Measurements from ENCODE around the gene FOXP1.
A peak's percentile ranks its signal among the peaks of the same experiment; 100 is the strongest.

Gene FOXP1

GRCh38 chr3:71066356-71066755, 517.2 kb downstream of the FOXP1 start:
- peak; percentile 21 for DNase-seq (ENCODE audit: low spot score)
- no peak for FAIRE-seq

GRCh38 chr3:71065764-71066013, 517.8 kb downstream of the FOXP1 start:
- FAIRE-seq (no peak), DNase-seq (ENCODE audit: low spot score) (no peak)

DNA sequence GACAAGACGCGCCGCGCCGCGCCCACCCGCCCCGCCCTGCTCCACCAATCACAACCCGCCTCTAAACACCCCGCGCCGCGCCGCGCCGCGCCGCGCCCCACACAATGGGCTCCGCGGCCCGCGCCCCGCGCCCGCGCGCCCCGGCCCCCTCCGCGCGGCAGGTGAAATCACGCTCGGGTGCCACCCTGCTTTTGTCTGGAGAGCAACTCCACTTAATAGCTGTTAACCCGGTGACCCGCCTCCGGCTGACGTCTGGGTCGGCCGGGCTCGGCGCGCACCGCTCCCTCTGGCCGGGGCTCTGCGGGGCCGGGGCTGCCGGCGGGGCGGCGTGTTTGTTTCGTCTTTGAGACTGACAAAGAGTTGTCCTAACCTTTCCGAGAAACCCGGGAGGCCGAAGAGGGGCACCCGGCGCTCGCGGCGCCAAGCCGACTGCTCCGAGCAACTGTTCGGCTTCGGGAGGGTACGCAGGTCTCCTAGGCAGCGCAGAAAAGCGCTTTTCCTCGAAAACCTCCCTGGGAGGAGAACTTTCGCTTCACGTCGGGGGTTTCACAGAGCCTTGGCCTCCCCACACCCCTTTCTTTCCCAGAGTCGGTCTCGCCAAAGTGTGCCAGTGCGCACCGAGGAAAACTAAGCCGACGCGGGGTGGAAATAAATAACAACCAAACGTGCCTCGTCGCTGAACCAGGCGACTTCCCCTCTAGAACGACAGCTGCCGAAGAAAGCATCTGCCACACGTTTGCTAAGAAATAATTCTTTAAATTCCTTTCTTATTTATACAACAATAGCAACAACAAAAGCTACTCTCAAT, 518.4 kb downstream of the FOXP1 start:
- FAIRE-seq (no peak), DNase-seq (ENCODE audit: low spot score) (peak; percentile 21)

DNA sequence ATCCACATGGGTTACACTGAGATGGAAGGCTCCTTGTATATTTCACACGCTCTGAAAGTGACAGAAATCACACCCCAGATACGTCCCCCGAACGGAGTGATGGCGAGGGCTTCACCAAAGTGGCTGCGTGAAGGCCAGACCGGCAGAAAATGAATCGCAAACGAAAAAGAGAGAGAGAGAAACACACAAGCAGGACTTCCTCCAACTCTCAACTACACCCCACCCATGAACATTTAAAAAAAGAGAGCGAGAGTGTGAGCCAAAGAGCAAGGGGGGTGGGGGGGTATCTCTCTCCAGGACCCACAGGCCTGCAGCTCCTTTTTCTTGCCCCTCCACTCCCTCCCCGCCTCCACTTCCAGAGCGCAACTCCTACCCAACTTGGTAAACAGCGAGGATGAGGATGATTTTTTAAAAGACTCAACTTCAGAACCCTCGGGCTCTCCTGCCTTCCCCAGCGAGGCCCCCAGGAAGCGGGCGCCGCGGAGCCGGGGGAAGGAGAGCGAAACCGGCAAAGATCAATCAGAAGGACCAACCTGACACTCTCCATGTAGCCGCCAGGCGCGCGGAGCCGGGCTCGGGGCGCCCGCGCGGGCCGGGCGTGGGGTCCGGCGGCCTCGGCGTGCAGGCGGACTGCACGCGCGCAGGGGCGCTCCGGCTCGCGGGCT, 519.1 kb downstream of the FOXP1 start:
- peak; percentile 19 for DNase-seq (ENCODE audit: low spot score)
- no peak for FAIRE-seq

- no peak for FAIRE-seq
These were observed 519.7 kb downstream of the FOXP1 start for GRCh38 chr3:71063773-71064290.

GRCh38 chr3:71062952-71063772, 520.4 kb downstream of the FOXP1 start:
- FAIRE-seq (peak; percentile 69), DNase-seq (ENCODE audit: low spot score) (peak; percentile 17)

More at GRCh38 chr3:71063773-71064290, 519.7 kb downstream of the FOXP1 start:
- peak; percentile 8 for DNase-seq (ENCODE audit: low spot score)

- DNase-seq (ENCODE audit: low spot score) (no peak), FAIRE-seq (no peak)
These were observed 521.2 kb downstream of the FOXP1 start for GRCh38 chr3:71062037-71062932.

DNA sequence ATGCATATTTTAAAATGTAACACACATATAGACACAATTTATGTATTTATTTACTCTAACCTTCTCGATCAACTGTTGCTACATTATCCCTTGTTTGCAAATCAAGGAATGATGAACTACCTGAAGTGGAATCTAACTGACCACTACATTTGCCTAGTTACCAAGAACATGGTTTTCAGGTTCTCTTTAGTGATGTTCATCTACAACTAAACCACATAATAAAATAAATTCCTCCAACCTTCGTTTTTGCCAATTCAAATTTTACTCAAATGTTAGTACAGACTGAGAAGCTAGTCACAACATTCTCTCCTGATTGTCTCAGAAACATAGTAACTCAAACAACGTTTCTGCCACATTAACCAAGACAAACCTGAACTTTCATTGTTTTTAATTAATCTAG, 521.9 kb downstream of the FOXP1 start:
- DNase-seq (ENCODE audit: low spot score) (no peak), FAIRE-seq (no peak)

- FAIRE-seq (no peak), DNase-seq (ENCODE audit: low spot score) (no peak)
These were observed 522.5 kb downstream of the FOXP1 start for GRCh38 chr3:71061037-71061436.

DNA sequence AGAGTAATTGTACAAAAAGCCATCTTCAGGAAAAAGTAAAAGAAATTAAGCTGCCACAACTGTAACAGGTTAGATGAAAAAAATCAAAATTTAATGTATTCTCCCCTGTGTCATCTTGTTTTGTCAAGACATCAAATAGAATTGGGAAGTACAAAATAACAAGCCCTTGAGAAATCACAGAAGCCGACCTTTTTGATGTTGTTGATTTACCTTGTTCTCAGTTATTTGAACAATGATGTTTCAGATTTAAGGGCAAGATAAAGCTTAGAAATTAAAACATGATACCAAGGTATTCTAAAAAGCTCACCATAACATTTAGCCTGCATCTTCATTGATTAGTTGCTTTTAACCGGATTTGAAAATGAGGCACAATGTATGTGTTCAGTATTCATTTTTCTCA, 523.0 kb downstream of the FOXP1 start:
- FAIRE-seq, result no peak
- no peak for DNase-seq (ENCODE audit: low spot score)

- FAIRE-seq, result no peak
- DNase-seq (ENCODE audit: low spot score), result no peak
These were observed 526.0 kb downstream of the FOXP1 start for GRCh38 chr3:71057526-71057894.

GRCh38 chr3:71056327-71056726, 527.2 kb downstream of the FOXP1 start:
- FAIRE-seq (no peak), DNase-seq (ENCODE audit: low spot score) (no peak)

DNA sequence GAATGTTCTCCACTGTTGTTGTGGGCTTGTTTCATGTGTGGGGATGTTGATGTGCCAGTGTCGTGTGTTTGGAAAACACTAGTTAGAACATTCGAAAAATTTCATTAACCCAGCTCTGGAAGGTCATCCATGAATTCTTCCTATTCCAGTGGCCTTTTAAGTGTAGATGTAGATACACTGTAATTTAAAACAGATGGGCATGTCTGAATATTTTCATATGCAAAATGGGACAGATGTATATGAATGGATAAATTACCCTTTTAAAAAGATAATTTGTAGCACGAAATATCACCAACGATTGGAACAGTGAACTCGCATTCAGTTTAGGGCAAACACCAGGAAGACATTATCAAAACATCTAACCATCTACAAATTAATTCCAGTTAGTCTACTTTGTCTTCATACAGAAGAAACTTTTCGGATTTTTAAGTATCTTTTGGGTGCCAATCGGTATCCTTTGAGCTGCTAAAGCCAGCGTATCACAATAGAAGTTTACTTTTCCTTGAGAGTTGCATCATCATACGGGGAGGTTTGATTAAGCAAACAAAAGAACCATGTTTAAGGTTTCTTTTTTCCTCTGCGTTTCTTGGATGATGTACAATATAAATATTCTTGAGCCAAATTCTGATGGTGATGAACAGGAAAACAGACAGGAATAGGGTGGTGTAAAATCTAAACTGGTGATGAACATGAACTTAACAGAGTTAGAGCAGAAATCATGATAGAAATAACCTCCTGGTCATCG, 528.1 kb downstream of the FOXP1 start:
- FAIRE-seq, result no peak
- DNase-seq (ENCODE audit: low spot score), result no peak

GRCh38 chr3:71054312-71054711, 529.2 kb downstream of the FOXP1 start:
- DNase-seq (ENCODE audit: low spot score), result no peak

DNA sequence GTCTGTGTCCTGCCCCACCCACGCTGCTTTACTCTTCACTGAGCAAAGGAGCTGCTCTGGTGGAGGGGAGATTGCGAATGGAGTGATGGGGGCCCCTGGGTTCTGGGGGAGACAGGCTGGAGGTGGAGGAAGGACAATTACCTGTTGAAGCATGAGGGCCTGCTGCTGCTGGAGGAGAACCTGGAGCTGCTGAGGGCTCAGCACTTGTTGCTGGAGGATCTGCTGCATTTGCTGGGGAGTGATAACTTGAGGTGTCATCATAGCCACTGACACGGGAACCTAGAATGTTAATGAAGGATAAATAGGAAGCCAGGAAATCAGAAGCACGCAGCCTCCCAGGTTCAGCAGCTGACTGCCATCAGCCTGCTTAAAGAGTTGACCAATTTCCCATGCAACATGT, 530.0 kb downstream of the FOXP1 start:
- FAIRE-seq (no peak), DNase-seq (ENCODE audit: low spot score) (no peak)

More at GRCh38 chr3:71054312-71054711, 529.2 kb downstream of the FOXP1 start:
- no peak for FAIRE-seq

GRCh38 chr3:71052716-71053115, 530.8 kb downstream of the FOXP1 start:
- FAIRE-seq (no peak), DNase-seq (ENCODE audit: low spot score) (no peak)

DNA sequence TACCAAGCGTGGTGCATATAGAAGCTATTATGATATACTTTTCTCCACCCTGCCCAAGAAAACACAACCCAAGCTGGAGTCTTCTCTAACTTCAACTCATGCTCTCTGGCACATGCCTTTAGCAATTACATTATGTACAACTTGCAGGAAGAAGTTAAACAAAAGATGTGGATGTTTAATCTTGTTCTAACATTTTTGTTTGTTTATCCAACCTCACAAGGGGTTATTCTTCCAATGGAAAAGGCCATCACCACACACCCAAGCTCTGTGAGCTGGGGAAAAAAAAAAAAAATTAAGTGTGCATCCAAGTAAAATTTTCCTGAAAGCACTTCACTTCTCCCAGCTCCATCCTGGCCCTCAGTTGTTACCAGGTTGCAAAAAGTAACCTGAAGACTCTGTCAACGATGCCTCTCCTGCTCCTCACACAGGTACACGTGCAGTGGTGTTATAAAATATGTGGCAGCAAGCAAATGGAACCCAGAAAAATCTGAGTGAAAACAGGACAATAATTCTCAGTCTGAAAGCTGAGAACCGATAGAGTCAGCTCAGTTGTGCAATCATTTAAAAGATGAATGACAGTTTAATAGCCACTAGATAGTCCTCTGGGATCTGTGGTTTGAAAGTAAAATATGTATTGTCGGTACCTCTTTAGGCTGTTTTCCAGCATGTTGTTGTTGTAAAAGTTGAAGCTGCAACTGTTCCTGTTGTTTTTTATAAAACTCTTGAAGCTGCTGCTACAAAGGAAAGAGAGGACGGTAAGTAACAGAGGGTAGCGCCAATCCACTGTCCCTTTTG, 531.4 kb downstream of the FOXP1 start:
- no peak for FAIRE-seq
- DNase-seq (ENCODE audit: low spot score), result no peak

DNA sequence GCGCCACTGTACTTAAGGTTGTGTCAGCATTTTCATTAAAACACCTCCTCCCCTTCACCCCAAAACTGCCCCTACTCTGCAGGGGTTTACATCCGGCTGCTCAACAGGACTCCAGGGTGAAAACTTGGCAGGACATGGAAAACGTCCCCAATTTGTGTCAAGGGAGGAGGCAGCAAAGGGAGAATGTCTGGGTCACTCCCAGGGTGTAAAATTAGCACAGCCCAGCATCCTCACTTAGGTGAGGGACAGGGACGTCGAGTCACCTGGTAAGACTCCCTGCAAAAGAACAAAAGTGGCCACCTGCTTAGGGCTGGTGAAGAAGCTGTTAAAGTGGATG, 532.3 kb downstream of the FOXP1 start:
- no peak for DNase-seq (ENCODE audit: low spot score)

DNA sequence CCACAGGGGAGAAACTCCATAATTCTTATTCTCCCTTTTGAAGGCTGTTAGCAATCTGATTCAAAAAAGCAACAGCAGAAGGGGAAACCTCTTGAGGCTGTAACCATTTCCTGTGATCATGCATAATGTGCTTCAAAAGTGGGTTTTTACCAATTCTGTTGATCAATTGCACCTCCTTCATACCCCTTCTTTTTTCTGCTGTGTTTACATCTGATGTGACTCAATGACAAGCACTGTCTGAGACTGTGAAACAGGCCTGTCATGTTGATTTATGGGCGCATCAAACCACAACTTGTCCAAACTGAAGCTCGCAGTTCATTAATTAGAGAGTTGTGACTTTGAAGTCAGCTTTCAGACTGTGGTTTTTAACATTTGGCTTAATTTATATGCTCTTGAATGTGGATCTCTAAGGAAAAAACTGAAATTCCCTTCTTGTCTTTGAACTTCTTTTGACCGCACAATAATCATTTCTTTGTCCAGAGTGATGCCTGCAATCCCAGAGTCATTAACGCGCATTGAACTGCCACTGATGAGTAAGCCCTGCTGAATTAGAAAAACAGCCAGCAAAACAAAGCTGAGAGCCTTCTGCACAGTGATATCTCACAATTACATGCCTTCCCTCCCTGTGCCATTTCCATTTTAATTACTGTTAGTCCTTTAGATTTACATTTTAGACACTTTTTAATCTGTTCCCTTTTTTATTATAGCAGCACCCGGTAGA, 532.8 kb downstream of the FOXP1 start:
- DNase-seq (ENCODE audit: low spot score), result no peak

More for the DNA sequence above, 532.3 kb downstream of the FOXP1 start:
- no peak for FAIRE-seq

More for the DNA sequence above, 532.8 kb downstream of the FOXP1 start:
- no peak for FAIRE-seq

Measured in RCC 7860 (cell line).